Activated naive CD4-positive, alpha-beta T cell (primary cell): Measurements from ENCODE around the gene PLAC8L1.

Experiments
- DNase-seq, 4 experiments: peaks; one replicate each; lab custom pipeline; 2025; lab: John Stamatoyannopoulos, UW

The PLAC8L1 gene

GRCh38 chr5:146042628-146043279 lies 62.6 kb downstream of the PLAC8L1 start:
- DNase-seq, result no peak

GRCh38 chr5:146041180-146041789 lies 64.1 kb downstream of the PLAC8L1 start:
- no peak for DNase-seq

- DNase-seq, result no peak
Observed at GRCh38 chr5:146040527-146040926, 64.8 kb downstream of the PLAC8L1 start.

- DNase-seq, result no peak
Observed at GRCh38 chr5:146039420-146039819, 66.0 kb downstream of the PLAC8L1 start.

- DNase-seq, result no peak
Observed at GRCh38 chr5:146034605-146035004, 70.8 kb downstream of the PLAC8L1 start.
